CD4-positive, alpha-beta T cell (primary cell): ENCODE measurements around the gene DUOX1. TPM values are rescaled to one million over a fixed set of nuclear protein-coding genes. Genes with fewer than 3 reads are reported as not detected.

ENCODE experiments used
- ATAC-seq: fragments of 200-7000 bp; cut with Tn5 transposase; one replicate; pipeline ENCODE4 v1.10.0; 2022; ENCODE audit warnings: mild to moderate bottlenecking; ENCODE audit not compliant: poor library complexity
- CTCF ChIA-PET: fragments of 350-600 bp; sonication (Branson Sonifier 250); formaldehyde crosslinking; loops from one replicate; lab custom pipeline; 2021; ENCODE audit warnings: antibody characterized with exemption, inconsistent platforms; lab: Charles Lee
- POLR2A ChIA-PET: fragments of 350-600 bp; sonication (Branson Sonifier 250); formaldehyde crosslinking; loops from one replicate; lab custom pipeline; 2021; ENCODE audit warnings: antibody characterized with exemption, inconsistent platforms; lab: Charles Lee
- DNase-seq, 14 experiments: peaks; one replicate each; pipeline ENCODE4 v3.0.0-alpha.2; 2013 to 2020; ENCODE audit warnings: mixed read lengths in 2 of 14
- H3K27ac ChIP-seq, 2 donors: one replicate each; pipeline versions ENCODE4 v1.5.1 to v1.7.0; 2013; ENCODE audit warnings: low read length in 2 of 2, low read depth in 1 of 2, mild to moderate bottlenecking in 1 of 2
- H3K27me3 ChIP-seq, 2 experiments: 1 replicate in 1 of 2; 2 replicates in 1 of 2; pipeline versions ENCODE4 v1.6.1 to v1.7.0; 2013; ENCODE audit warnings: low read length in 2 of 2, control low read depth in 1 of 2, mild to moderate bottlenecking in 1 of 2, moderate library complexity in 1 of 2; ENCODE audit not compliant: insufficient read depth in 2 of 2, control insufficient read depth in 1 of 2
- H3K36me3 ChIP-seq: one replicate; pipeline ENCODE4 v1.6.1; 2013; ENCODE audit warnings: low read length, control low read depth; ENCODE audit not compliant: insufficient read depth
- H3K4me1 ChIP-seq: one replicate; pipeline ENCODE4 v1.6.1; 2013; ENCODE audit warnings: low read length, control low read depth; ENCODE audit not compliant: insufficient read depth
- H3K4me3 ChIP-seq: one replicate; pipeline ENCODE4 v1.5.1; 2013; ENCODE audit warnings: mild to moderate bottlenecking, low read length, moderate library complexity
- H3K9me3 ChIP-seq, 2 experiments: 1 replicate in 1 of 2; 2 replicates in 1 of 2; pipeline versions ENCODE4 v1.6.1 to v1.7.0; 2013; ENCODE audit warnings: low read length in 2 of 2, mild to moderate bottlenecking in 2 of 2, control low read depth in 1 of 2, moderate library complexity in 1 of 2; ENCODE audit not compliant: control insufficient read depth in 1 of 2, insufficient read depth in 1 of 2
- H3K27ac Mint-ChIP-seq: one replicate; pipeline ENCODE4 v1.8.0; 2020; ENCODE audit warnings: mixed read lengths
- H3K27me3 Mint-ChIP-seq: one replicate; pipeline ENCODE4 v1.8.0; 2021; ENCODE audit warnings: mixed read lengths
- H3K36me3 Mint-ChIP-seq: one replicate; pipeline ENCODE4 v1.8.0; 2021; ENCODE audit warnings: low read depth, mixed read lengths
- H3K4me1 Mint-ChIP-seq: one replicate; pipeline ENCODE4 v1.8.0; 2021; ENCODE audit warnings: low read depth, mixed read lengths
- H3K4me3 Mint-ChIP-seq: one replicate; pipeline ENCODE4 v1.8.0; 2020; ENCODE audit warnings: mild to moderate bottlenecking, mixed read lengths
- H3K9me3 Mint-ChIP-seq: one replicate; pipeline ENCODE4 v1.8.0; 2020; ENCODE audit warnings: mixed read lengths
- CTCF ChIP-seq: fragments of 200-600 bp; IDR thresholded peaks from one replicate; pipeline ENCODE4 v1.8.0; 2022; ENCODE audit warnings: antibody characterized with exemption, mild to moderate bottlenecking
- intact Hi-C, 2 experiments: fragments of 100-400 bp; cut with DNase I in 1 of 2; cut with micrococcal nuclease in 1 of 2; formaldehyde crosslinking; loops; one replicate each; pipeline versions ENCODE4 v1.15.1 to v1.9.0; 2023 to 2025; cut with DNase I, micrococcal nuclease
- total RNA-seq, 174 experiments: library from RNA in 2 of 174; stranded (reverse) in 2 of 174; gene quantifications; one replicate each; pipeline ENCODE4 v1.2.3 and lab custom pipeline; 2021 to 2026

The DUOX1 gene
- total RNA-seq, 2 experiments from 2014 or later, result 0.17 to 0.25 TPM

GRCh38 chr15:45116482-45117307 lies 13.1 kb upstream of the DUOX1 start:
- Histone ChIP-seq H3K9me3 (peaks cover 0 to 32% of the 10 kb centered on the region in 2 experiments), H3K4me3 (peak overlapping the region; percentile 24), H3K4me1 (peaks cover 54% of the 10 kb centered on the region), H3K27ac (no peak overlapping the region), H3K27me3 (peaks cover 68% of the 10 kb centered on the region in 2 experiments), H3K36me3 (no peaks in the 10 kb centered on the region)
- ChIA-PET CTCF (interaction anchor here (0.6 to 2.2 kb wide), 2 partner anchors 47 to 88 kb away, joined by 4 to 13 read pairs; no protein-coding TSS in a partner anchor), POLR2A (no interaction called here)
- H3K9me3 Mint-ChIP-seq, result no peaks in the 10 kb centered on the region
- H3K36me3 Mint-ChIP-seq, result no peaks in the 10 kb centered on the region
- TF ChIP-seq CTCF, result no peak
- H3K4me1 Mint-ChIP-seq, result peaks cover 57% of the 10 kb centered on the region
- ATAC-seq (no peak), DNase-seq (peak in 2 of 14 experiments; percentile 21 to 42)
- intact Hi-C loops, result loop anchor here in 1 of 2 experiments (5.0 kb wide), 1 partner anchor 51 kb away; no protein-coding TSS in a partner anchor
- peak overlapping the region; percentile 69 for H3K4me3 Mint-ChIP-seq
- no peak overlapping the region for H3K27ac Mint-ChIP-seq
- H3K27me3 Mint-ChIP-seq, result peaks cover 87% of the 10 kb centered on the region

- Histone ChIP-seq H3K27me3 (peaks cover 62 to 64% of the 10 kb centered on the region in 2 experiments), H3K4me1 (peaks cover 46% of the 10 kb centered on the region), H3K36me3 (no peaks in the 10 kb centered on the region), H3K4me3 (peak overlapping the region; percentile 29), H3K27ac (no peak overlapping the region), H3K9me3 (peaks cover 0 to 28% of the 10 kb centered on the region in 2 experiments)
- H3K27me3 Mint-ChIP-seq, result peaks cover 82% of the 10 kb centered on the region
- ChIA-PET CTCF (interaction anchor here (0.5 to 2.2 kb wide), 31 partner anchors 10 to 916 kb away, joined by 3 to 28 read pairs (median 4); partner anchors contain the start of genes SHF and SORD), POLR2A (interaction anchor here (0.7 to 1.6 kb wide), 6 partner anchors 9 to 283 kb away, joined by 3 to 10 read pairs (median 4); no protein-coding TSS in a partner anchor)
- intact Hi-C loops, result loop anchor here in 1 of 2 experiments (5.0 kb wide), 1 partner anchor 50 kb away; no protein-coding TSS in a partner anchor
- DNase-seq, result no peak
- peaks cover 49% of the 10 kb centered on the region for H3K4me1 Mint-ChIP-seq
- H3K27ac Mint-ChIP-seq, result no peak overlapping the region
- peak overlapping the region; percentile 88 for H3K4me3 Mint-ChIP-seq
- peak; percentile 7 for ATAC-seq
- no peaks in the 10 kb centered on the region for H3K9me3 Mint-ChIP-seq
- H3K36me3 Mint-ChIP-seq, result no peaks in the 10 kb centered on the region
- TF ChIP-seq CTCF, result no peak
These were observed 12.3 kb upstream of the DUOX1 start for GRCh38 chr15:45117308-45118130.

GRCh38 chr15:45118131-45118588 lies 11.6 kb upstream of the DUOX1 start:
- POLR2A ChIA-PET, result interaction anchor here (0.7 to 1.6 kb wide), 6 partner anchors 8 to 282 kb away, joined by 3 to 10 read pairs (median 4); no protein-coding TSS in a partner anchor
- no peaks in the 10 kb centered on the region for H3K36me3 ChIP-seq
- no peaks in the 10 kb centered on the region for H3K36me3 Mint-ChIP-seq
- CTCF ChIA-PET, result interaction anchor here (0.5 to 2.2 kb wide), 36 partner anchors 9 to 916 kb away, joined by 3 to 28 read pairs (median 4); partner anchors contain the start of genes SHF and SORD
- H3K27ac ChIP-seq, result no peak overlapping the region
- peaks cover 58 to 59% of the 10 kb centered on the region in 2 experiments for H3K27me3 ChIP-seq
- peak overlapping the region; percentile 88 for H3K4me3 Mint-ChIP-seq
- peak overlapping the region; percentile 29 for H3K4me3 ChIP-seq
- peaks cover 43% of the 10 kb centered on the region for H3K4me1 Mint-ChIP-seq
- peaks cover 39% of the 10 kb centered on the region for H3K4me1 ChIP-seq
- H3K27ac Mint-ChIP-seq, result no peak overlapping the region
- intact Hi-C loops, result loop anchor here in 1 of 2 experiments (5.0 kb wide), 1 partner anchor 49 kb away; no protein-coding TSS in a partner anchor
- ATAC-seq, result peak; percentile 99
- peaks cover 0 to 22% of the 10 kb centered on the region in 2 experiments for H3K9me3 ChIP-seq
- H3K9me3 Mint-ChIP-seq, result no peaks in the 10 kb centered on the region
- peak; percentile 70 to 91 (median 80) for DNase-seq
- peaks cover 80% of the 10 kb centered on the region for H3K27me3 Mint-ChIP-seq
- TF ChIP-seq CTCF, result peak; percentile 100
